Thyroid gland (tissue), 4 donors: Measurements from ENCODE around the gene KCNMB2. TPM values are rescaled to one million over a fixed set of nuclear protein-coding genes. Genes with fewer than 3 reads are reported as not detected.

ENCODE experiments used
- DNase-seq, 2 donors: peaks; one replicate each; pipeline ENCODE4 v3.0.0-alpha.2; 2019
- H3K27ac ChIP-seq, 3 donors: fragments of 200-600 bp; sonication (generic); 1 replicate in 2 of 3; 2 replicates in 1 of 3; pipeline ENCODE4 v1.5.1; 2016 to 2019; ENCODE audit warnings: mild to moderate bottlenecking in 1 of 3, moderate library complexity in 1 of 3
- H3K27me3 ChIP-seq: fragments of 200-600 bp; sonication (generic); one replicate; pipeline ENCODE4 v1.5.1; 2019
- H3K36me3 ChIP-seq, 2 donors: fragments of 200-600 bp; sonication (generic); one replicate each; pipeline ENCODE4 v1.5.1; 2016 to 2019
- H3K4me1 ChIP-seq, 2 donors: fragments of 200-600 bp; sonication (generic); one replicate each; pipeline ENCODE4 v1.5.1; 2017 to 2019
- H3K4me3 ChIP-seq, 3 donors: fragments of 200-600 bp; sonication (generic); replicated peaks in 1 of 3; 1 replicate in 2 of 3; 2 replicates in 1 of 3; pipeline ENCODE4 v1.5.1; 2016; ENCODE audit warnings: mild to moderate bottlenecking in 1 of 3
- H3K9me3 ChIP-seq: fragments of 200-600 bp; sonication (generic); one replicate; pipeline ENCODE4 v1.5.1; 2017
- POLR2A ChIP-seq, 2 donors: fragments of 450-650 bp; IDR thresholded peaks; one replicate each; pipeline ENCODE4 v1.6.1; 2017; ENCODE audit warnings: antibody characterized with exemption in 2 of 2, mild to moderate bottlenecking in 2 of 2, moderate library complexity in 1 of 2
- WGBS, 2 donors: methylation state at CpG; one replicate each; pipeline ENCODE4 v1.1.5; 2017; 5-methylcytosine and 5-hydroxymethylcytosine counted together
- intact Hi-C: fragments of 100-400 bp; cut with DNase I; formaldehyde crosslinking; loops from one replicate; pipeline ENCODE4 v1.15.1; 2023
- total RNA-seq, 4 donors: library from RNA; depleted of rRNA; stranded (reverse); fragments of >200 nt; gene quantifications; one replicate each; pipeline ENCODE4 v1.2.3, GENCODE V29; 2016
- TF ChIP-seq, protein P1 (sequence below), 6 experiments: fragments of 200-600 bp in 3 of 6; fragments of 450-650 bp in 3 of 6; sonication (generic) in 3 of 6; IDR thresholded peaks; one replicate each; pipeline ENCODE4 v1.5.1; 2016 to 2019; ENCODE audit warnings: antibody characterized with exemption in 6 of 6, mild to moderate bottlenecking in 2 of 6, inconsistent platforms in 1 of 6, moderate library complexity in 1 of 6

Gene KCNMB2
- total RNA-seq, 4 donors from 2014 or later: 0.56 to 0.92 (median 0.81) TPM; not detected in 1

DNA sequence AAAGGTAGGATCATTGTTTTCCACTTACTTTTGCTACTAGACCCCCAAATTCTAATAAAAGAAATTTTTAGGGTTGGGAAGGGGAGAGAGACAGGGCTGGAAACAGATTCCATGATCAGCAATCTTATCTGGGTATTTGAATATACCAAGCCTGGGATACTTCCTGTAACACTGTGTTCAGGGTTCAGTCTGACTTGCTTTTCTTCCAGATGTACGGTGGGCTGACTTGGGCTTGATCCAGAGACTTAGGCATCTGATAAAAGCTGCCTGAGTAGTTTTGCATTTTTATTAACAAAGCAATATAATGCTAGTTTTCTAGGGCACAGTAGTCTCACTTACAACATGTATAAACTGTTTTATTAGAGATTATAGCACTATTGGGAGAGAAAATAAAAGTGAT, 49.2 kb downstream of the KCNMB2 start:
- WGBS, 2 donors: 45 to 59% methylated on average over 1 of the region's 1 CpG
- H3K27me3 ChIP-seq: no peaks in the 10 kb centered on the region
- TF ChIP-seq, protein P1, sequence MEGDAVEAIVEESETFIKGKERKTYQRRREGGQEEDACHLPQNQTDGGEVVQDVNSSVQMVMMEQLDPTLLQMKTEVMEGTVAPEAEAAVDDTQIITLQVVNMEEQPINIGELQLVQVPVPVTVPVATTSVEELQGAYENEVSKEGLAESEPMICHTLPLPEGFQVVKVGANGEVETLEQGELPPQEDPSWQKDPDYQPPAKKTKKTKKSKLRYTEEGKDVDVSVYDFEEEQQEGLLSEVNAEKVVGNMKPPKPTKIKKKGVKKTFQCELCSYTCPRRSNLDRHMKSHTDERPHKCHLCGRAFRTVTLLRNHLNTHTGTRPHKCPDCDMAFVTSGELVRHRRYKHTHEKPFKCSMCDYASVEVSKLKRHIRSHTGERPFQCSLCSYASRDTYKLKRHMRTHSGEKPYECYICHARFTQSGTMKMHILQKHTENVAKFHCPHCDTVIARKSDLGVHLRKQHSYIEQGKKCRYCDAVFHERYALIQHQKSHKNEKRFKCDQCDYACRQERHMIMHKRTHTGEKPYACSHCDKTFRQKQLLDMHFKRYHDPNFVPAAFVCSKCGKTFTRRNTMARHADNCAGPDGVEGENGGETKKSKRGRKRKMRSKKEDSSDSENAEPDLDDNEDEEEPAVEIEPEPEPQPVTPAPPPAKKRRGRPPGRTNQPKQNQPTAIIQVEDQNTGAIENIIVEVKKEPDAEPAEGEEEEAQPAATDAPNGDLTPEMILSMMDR (IDR thresholded peaks at IDR 0.05): no peak
- TF ChIP-seq POLR2A (IDR thresholded peaks at IDR 0.05): no peak

DNA sequence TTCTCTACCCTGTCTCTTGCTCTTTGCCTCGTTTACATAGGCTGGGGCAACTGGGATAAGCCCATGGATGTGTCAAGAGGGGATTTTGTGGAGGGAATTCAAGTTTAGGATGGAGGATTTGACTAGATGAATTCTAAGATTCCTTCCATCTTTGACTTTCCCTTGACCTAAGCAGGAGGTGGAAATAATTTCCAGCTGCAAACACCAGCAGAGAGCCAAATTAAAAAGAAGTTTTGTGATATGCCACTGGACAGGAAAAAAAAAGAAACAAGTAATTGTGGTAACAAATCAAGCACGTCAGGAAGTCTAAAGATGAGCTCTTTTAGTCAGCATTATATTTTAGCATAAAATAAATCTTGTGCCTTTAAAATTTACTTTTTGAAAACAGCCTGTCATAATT, 49.8 kb downstream of the KCNMB2 start:
- Histone ChIP-seq H3K27me3 (no peaks in the 10 kb centered on the region), H3K4me1 (peaks cover 0 to 5% of the 10 kb centered on the region in 2 donors), H3K36me3 (no peaks in the 10 kb centered on the region), H3K27ac (no peak overlapping the region), H3K4me3 (no peak overlapping the region), H3K9me3 (no peaks in the 10 kb centered on the region)
- 71 to 73% methylated on average over 2 of the region's 2 CpGs for WGBS, 2 donors
- intact Hi-C loops: no loop called here
- DNase-seq: no peak
- TF ChIP-seq POLR2A (IDR thresholded peaks at IDR 0.05): no peak
- TF ChIP-seq, protein P1 (IDR thresholded peaks at IDR 0.05): no peak

More for the DNA sequence above, 49.2 kb downstream of the KCNMB2 start:
- H3K36me3 ChIP-seq: no peaks in the 10 kb centered on the region
- no peaks in the 10 kb centered on the region for H3K9me3 ChIP-seq
- H3K27ac ChIP-seq: no peak overlapping the region
- H3K4me1 ChIP-seq: peaks cover 0 to 5% of the 10 kb centered on the region in 2 donors
- no peak overlapping the region for H3K4me3 ChIP-seq
- intact Hi-C loops: no loop called here
- DNase-seq: no peak

DNA sequence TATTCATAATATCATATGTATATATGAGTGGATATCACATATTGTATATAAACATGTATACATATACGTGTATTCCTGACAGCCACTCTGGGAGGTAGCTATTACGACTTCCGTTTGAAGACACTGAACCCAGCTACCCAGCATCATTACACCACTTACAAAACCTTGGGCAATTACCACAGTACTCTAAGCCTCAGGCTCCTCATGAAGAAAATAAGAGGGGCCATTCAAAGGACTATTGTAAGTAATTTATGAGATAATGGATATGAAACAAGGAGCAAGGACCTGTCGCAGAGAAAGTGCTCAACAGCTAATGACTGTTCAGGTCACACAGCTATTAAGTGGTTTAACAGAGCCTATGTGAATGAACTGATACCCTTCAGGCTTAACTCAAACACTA, 52.4 kb downstream of the KCNMB2 start:
- Histone ChIP-seq H3K36me3 (no peaks in the 10 kb centered on the region), H3K27me3 (no peaks in the 10 kb centered on the region), H3K27ac (no peak overlapping the region), H3K9me3 (no peaks in the 10 kb centered on the region), H3K4me3 (no peak overlapping the region), H3K4me1 (peaks cover 0 to 5% of the 10 kb centered on the region in 2 donors)
- intact Hi-C loops: no loop called here
- TF ChIP-seq, protein P1 (IDR thresholded peaks at IDR 0.05): no peak
- TF ChIP-seq POLR2A (IDR thresholded peaks at IDR 0.05): no peak
- no peak for DNase-seq
- 75 to 91% methylated on average over 4 of the region's 4 CpGs for WGBS, 2 donors

DNA sequence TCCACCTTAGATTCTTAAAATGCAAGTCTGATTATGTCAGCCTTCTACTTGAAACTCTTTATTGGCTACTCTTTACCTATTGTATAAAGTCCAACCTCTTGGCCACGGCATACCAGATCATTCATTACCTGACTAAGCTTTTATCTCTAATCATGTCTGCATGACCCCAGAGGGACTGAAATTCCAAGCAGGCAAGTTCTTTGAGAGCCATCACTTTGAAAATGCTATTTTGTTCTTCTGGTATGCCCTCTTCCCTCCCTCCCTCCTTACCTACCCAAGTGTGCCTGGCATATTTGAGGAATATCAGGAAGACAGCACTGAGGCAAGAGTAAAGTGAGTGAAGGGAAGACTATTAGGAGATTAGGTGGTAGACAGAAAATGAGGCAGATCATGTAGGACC, 57.5 kb downstream of the KCNMB2 start:
- no peaks in the 10 kb centered on the region for H3K9me3 ChIP-seq
- no peak for TF ChIP-seq POLR2A (IDR thresholded peaks at IDR 0.05)
- no peaks in the 10 kb centered on the region for H3K27me3 ChIP-seq
- WGBS, 2 donors: 74 to 81% methylated on average over 1 of the region's 1 CpG
- no peaks in the 10 kb centered on the region for H3K36me3 ChIP-seq
- no peaks in the 10 kb centered on the region for H3K4me1 ChIP-seq
- no peak for DNase-seq
- H3K27ac ChIP-seq: no peak overlapping the region
- intact Hi-C loops: no loop called here
- no peak overlapping the region for H3K4me3 ChIP-seq

- Histone ChIP-seq H3K36me3 (no peaks in the 10 kb centered on the region), H3K4me1 (no peaks in the 10 kb centered on the region), H3K4me3 (no peak overlapping the region), H3K9me3 (no peaks in the 10 kb centered on the region), H3K27me3 (no peaks in the 10 kb centered on the region), H3K27ac (no peak overlapping the region)
- WGBS, 2 donors: 63 to 93% methylated on average over 2 of the region's 2 CpGs
- TF ChIP-seq, protein P1 (IDR thresholded peaks at IDR 0.05): no peak
- TF ChIP-seq POLR2A (IDR thresholded peaks at IDR 0.05): no peak
- DNase-seq: no peak
- intact Hi-C loops: no loop called here
These were observed 61.1 kb downstream of the KCNMB2 start for GRCh38 chr3:178597371-178597770.

GRCh38 chr3:178602856-178603255, 66.6 kb downstream of the KCNMB2 start:
- no peaks in the 10 kb centered on the region for H3K36me3 ChIP-seq
- 43 to 79% methylated on average over 2 of the region's 2 CpGs for WGBS, 2 donors
- intact Hi-C loops: no loop called here
- TF ChIP-seq, protein P1 (IDR thresholded peaks at IDR 0.05): no peak
- TF ChIP-seq POLR2A (IDR thresholded peaks at IDR 0.05): no peak
- H3K4me1 ChIP-seq: no peaks in the 10 kb centered on the region
- H3K27ac ChIP-seq: no peak overlapping the region
- no peak overlapping the region for H3K4me3 ChIP-seq
- DNase-seq: no peak
- no peaks in the 10 kb centered on the region for H3K9me3 ChIP-seq
- H3K27me3 ChIP-seq: no peaks in the 10 kb centered on the region
